ENCODE data around the gene C20orf173.
A peak's percentile ranks its signal among the peaks of the same experiment; 100 is the strongest.
"Not testable (repeated sequence)": the region's sequence is repeated elsewhere in the genome, so short reads cannot be mapped to it uniquely, and the experiment has no call there.

The C20orf173 gene

GRCh38 chr20:35529552-35529951 is at the start of gene C20orf173:
Gene C20orf173, minus strand, starts transcription at chr20:35529652. Its CDS starts 279 bp downstream, at chr20:35529373.
- DNase-seq (ENCODE audit: low spot score), result no peak

GRCh38 chr20:35579196-35579595 is 49.7 kb upstream of the C20orf173 start:
- DNase-seq (ENCODE audit: low spot score), result no peak

- DNase-seq (ENCODE audit: low spot score), result no peak
Observed at GRCh38 chr20:35578469-35578868, 49.0 kb upstream of the C20orf173 start.

GRCh38 chr20:35576816-35577215 is 47.4 kb upstream of the C20orf173 start:
- no peak for DNase-seq (ENCODE audit: low spot score)

- no peak for DNase-seq (ENCODE audit: low spot score)
Observed at GRCh38 chr20:35575958-35576357, 46.5 kb upstream of the C20orf173 start.

GRCh38 chr20:35572838-35573237 is 43.4 kb upstream of the C20orf173 start:
- no peak for DNase-seq (ENCODE audit: low spot score)

- DNase-seq (ENCODE audit: low spot score), result no peak
Observed at GRCh38 chr20:35571555-35571954, 42.1 kb upstream of the C20orf173 start.

GRCh38 chr20:35568645-35569044 is 39.2 kb upstream of the C20orf173 start:
- DNase-seq (ENCODE audit: low spot score), result no peak

- no peak for DNase-seq (ENCODE audit: low spot score)
Observed at GRCh38 chr20:35564905-35565304, 35.5 kb upstream of the C20orf173 start.

GRCh38 chr20:35563834-35564233 is 34.4 kb upstream of the C20orf173 start:
- no peak for DNase-seq (ENCODE audit: low spot score)

GRCh38 chr20:35562541-35563110 is 33.2 kb upstream of the C20orf173 start:
- DNase-seq (ENCODE audit: low spot score), result no peak

GRCh38 chr20:35561671-35562070 is 32.2 kb upstream of the C20orf173 start:
- no peak for DNase-seq (ENCODE audit: low spot score)

- DNase-seq (ENCODE audit: low spot score), result peak; percentile 73
Observed at GRCh38 chr20:35561268-35561667, 31.8 kb upstream of the C20orf173 start.

GRCh38 chr20:35560541-35560940 is 31.1 kb upstream of the C20orf173 start:
- DNase-seq (ENCODE audit: low spot score), result no peak

- no peak for DNase-seq (ENCODE audit: low spot score)
Observed at GRCh38 chr20:35560105-35560511, 30.7 kb upstream of the C20orf173 start.

- no peak for DNase-seq (ENCODE audit: low spot score)
Observed at GRCh38 chr20:35559042-35559693, 29.7 kb upstream of the C20orf173 start.

- DNase-seq (ENCODE audit: low spot score), result no peak
Observed at GRCh38 chr20:35558451-35558850, 29.0 kb upstream of the C20orf173 start.

- DNase-seq (ENCODE audit: low spot score), result no peak
Observed at GRCh38 chr20:35556871-35557270, 27.4 kb upstream of the C20orf173 start.

GRCh38 chr20:35555951-35556645 is 26.6 kb upstream of the C20orf173 start:
- DNase-seq (ENCODE audit: low spot score), result no peak

GRCh38 chr20:35555461-35555860 is 26.0 kb upstream of the C20orf173 start:
- DNase-seq (ENCODE audit: low spot score), result not testable (repeated sequence)

- DNase-seq (ENCODE audit: low spot score), result no peak
Observed at GRCh38 chr20:35552914-35553313, 23.5 kb upstream of the C20orf173 start.

- DNase-seq (ENCODE audit: low spot score), result no peak
Observed at GRCh38 chr20:35551503-35551902, 22.1 kb upstream of the C20orf173 start.

GRCh38 chr20:35547329-35547728 is 17.9 kb upstream of the C20orf173 start:
- no peak for DNase-seq (ENCODE audit: low spot score)
